Aorta (tissue), 5 donors: ENCODE results near the gene PSORS1C2. TPM values are rescaled to one million over a fixed set of nuclear protein-coding genes. Genes with fewer than 3 reads are reported as not detected.

Experiments used
- ATAC-seq: fragments of 200-7000 bp; cut with Tn5 transposase; one replicate; pipeline ENCODE4 v1.9.1; 2022; ENCODE audit warnings: moderate library complexity; ENCODE audit not compliant: low FRiP score
- DNase-seq, 2 donors: peaks; one replicate each; pipeline ENCODE4 v3.0.0-alpha.2; 2020
- H3K27ac ChIP-seq, 2 donors: one replicate each; pipeline ENCODE4 v1.5.1; 2013; ENCODE audit warnings: low read length in 2 of 2, mild to moderate bottlenecking in 2 of 2, moderate library complexity in 2 of 2, control low read depth in 1 of 2, inconsistent platforms in 1 of 2, low read depth in 1 of 2
- H3K27me3 ChIP-seq, 2 donors: one replicate each; pipeline ENCODE4 v1.6.1; 2013; ENCODE audit warnings: control low read depth in 1 of 2, low read length in 1 of 2, mild to moderate bottlenecking in 1 of 2, moderate library complexity in 1 of 2; ENCODE audit not compliant: insufficient read depth in 2 of 2, control insufficient read depth in 1 of 2
- H3K36me3 ChIP-seq, 2 donors: one replicate each; pipeline ENCODE4 v1.6.1; 2013; ENCODE audit warnings: control low read depth in 1 of 2, low read length in 1 of 2, mild to moderate bottlenecking in 1 of 2; ENCODE audit not compliant: insufficient read depth in 2 of 2, control insufficient read depth in 1 of 2
- H3K4me1 ChIP-seq, 2 donors: one replicate each; pipeline ENCODE4 v1.6.1; 2013; ENCODE audit warnings: low read length in 2 of 2, control low read depth in 1 of 2, mild to moderate bottlenecking in 1 of 2, moderate library complexity in 1 of 2; ENCODE audit not compliant: insufficient read depth in 2 of 2, control insufficient read depth in 1 of 2
- H3K4me3 ChIP-seq, 2 donors: one replicate each; pipeline ENCODE4 v1.5.1; 2013; ENCODE audit warnings: low read length in 2 of 2, control low read depth in 1 of 2, mild to moderate bottlenecking in 1 of 2
- H3K9me3 ChIP-seq: one replicate; pipeline ENCODE4 v1.6.1; 2013; ENCODE audit warnings: mild to moderate bottlenecking, low read length; ENCODE audit not compliant: control insufficient read depth
- WGBS, 2 donors: extraction: QIAGEN DNeasy Blood & Tissue Kit; methylation state at CpG; one replicate each; pipeline ENCODE4 v1.1.7; 2013; 5-methylcytosine and 5-hydroxymethylcytosine counted together
- intact Hi-C, 2 donors: fragments of 100-400 bp; cut with DNase I; formaldehyde crosslinking; loops; one replicate each; pipeline versions ENCODE4 v1.14.2 to v1.15.0; 2022
- polyA plus RNA-seq, 2 donors: library from polyadenylated mRNA; stranded (reverse); fragments of 200-250 nt; gene quantifications; one replicate each; pipeline ENCODE4 v1.2.3, GENCODE V29; 2013
- total RNA-seq, 2 donors: library from RNA; stranded (reverse); fragmentation: NEBNext Ultra II Directional; extraction: Animal tissue kit (Norgen Biotek cat#: 25700); gene quantifications; one replicate each; pipeline ENCODE4 v1.2.1, GENCODE V29; 2021
- donor health status: healthy with polysubstance abuse.
- donor health status: Bipolar disorder and iron deficiency.
- donor health status: DM: no; HTN: no; CAD: no.
- donor health status: DM: no; HTN: no; CAD: no.
- donor health status: DM: yes; HTN: yes; CAD: no.

Gene PSORS1C2
- total and polyA plus RNA-seq, 4 donors = not detected

- no peak for DNase-seq
- Histone ChIP-seq H3K27ac (no peak overlapping the region), H3K9me3 (no peaks in the 10 kb centered on the region), H3K27me3 (no peaks in the 10 kb centered on the region), H3K36me3 (no peaks in the 10 kb centered on the region), H3K4me1 (no peaks in the 10 kb centered on the region), H3K4me3 (no peak overlapping the region)
- ATAC-seq = no peak
- intact Hi-C loops = no loop called here
- WGBS, 2 donors = 90 to 91% methylated on average over 6 of the region's 6 CpGs
Measured at GRCh38 chr6:31149827-31150447, 11.1 kb upstream of the PSORS1C2 start.

GRCh38 chr6:31145386-31145785, 6.5 kb upstream of the PSORS1C2 start:
- intact Hi-C loops = no loop called here
- no peaks in the 10 kb centered on the region for H3K9me3 ChIP-seq
- DNase-seq = no peak
- no peaks in the 10 kb centered on the region for H3K4me1 ChIP-seq
- no peak overlapping the region for H3K27ac ChIP-seq
- no peaks in the 10 kb centered on the region for H3K27me3 ChIP-seq
- no peak overlapping the region for H3K4me3 ChIP-seq
- no peak for ATAC-seq
- no peaks in the 10 kb centered on the region for H3K36me3 ChIP-seq
- WGBS, 2 donors = 92 to 94% methylated on average over 10 of the region's 10 CpGs

DNA sequence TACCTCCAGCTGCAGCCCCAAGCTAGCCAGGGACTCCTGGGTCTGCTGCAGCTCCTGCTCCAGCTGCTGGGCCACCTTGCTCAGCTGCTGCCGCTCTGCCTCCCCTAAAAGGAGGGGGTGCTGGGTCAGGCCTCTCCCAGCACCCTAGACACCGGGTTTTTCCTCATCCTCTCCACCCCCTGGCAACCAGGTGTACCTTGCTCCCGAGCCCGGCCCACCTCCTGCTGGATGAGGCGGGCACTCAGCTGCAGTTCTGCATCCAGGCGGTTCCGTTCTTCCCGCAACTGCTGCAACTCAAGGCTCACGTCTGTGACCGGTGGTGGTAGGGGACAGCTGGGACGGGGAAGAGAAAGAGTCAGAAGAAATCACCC, 6.1 kb upstream of the PSORS1C2 start:
- WGBS, 2 donors = 77 to 85% methylated on average over 11 of the region's 11 CpGs
- no peak for DNase-seq
- Histone ChIP-seq H3K27me3 (no peaks in the 10 kb centered on the region), H3K27ac (no peak overlapping the region), H3K4me3 (no peak overlapping the region), H3K4me1 (no peaks in the 10 kb centered on the region), H3K36me3 (no peaks in the 10 kb centered on the region), H3K9me3 (no peaks in the 10 kb centered on the region)
- intact Hi-C loops = no loop called here
- no peak for ATAC-seq

- no peak overlapping the region for H3K27ac ChIP-seq
- H3K27me3 ChIP-seq = no peaks in the 10 kb centered on the region
- 86 to 87% methylated on average over 18 of the region's 18 CpGs for WGBS, 2 donors
- DNase-seq (no peak), ATAC-seq (no peak)
- no peaks in the 10 kb centered on the region for H3K4me1 ChIP-seq
- intact Hi-C loops = no loop called here
- H3K9me3 ChIP-seq = no peaks in the 10 kb centered on the region
- no peaks in the 10 kb centered on the region for H3K36me3 ChIP-seq
- no peak overlapping the region for H3K4me3 ChIP-seq
Measured at GRCh38 chr6:31144296-31144969, 5.6 kb upstream of the PSORS1C2 start.

DNA sequence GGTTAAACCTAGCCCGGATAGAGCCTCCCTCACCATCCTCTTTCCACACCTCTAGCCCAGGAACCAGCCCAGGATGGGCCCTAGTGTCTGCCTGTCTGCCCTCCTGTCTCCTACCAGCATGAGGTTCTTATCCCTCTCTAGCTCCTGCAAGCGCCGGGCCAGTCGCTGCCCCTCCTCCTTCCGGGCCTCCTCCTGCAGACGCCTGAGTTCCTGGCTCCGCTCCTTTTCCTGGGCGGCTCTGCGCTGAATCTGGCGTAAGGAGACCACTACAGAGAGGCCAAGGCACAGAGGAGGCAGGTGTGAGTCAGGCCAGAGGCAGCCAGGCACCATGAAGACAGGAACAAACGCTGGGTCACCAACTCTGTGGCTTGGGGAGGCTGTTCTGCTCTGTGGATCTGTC, 4.3 kb upstream of the PSORS1C2 start:
- intact Hi-C loops = no loop called here
- ATAC-seq (peak; percentile 57), DNase-seq (peak; percentile 89 to 90)
- Histone ChIP-seq H3K36me3 (no peaks in the 10 kb centered on the region), H3K27me3 (no peaks in the 10 kb centered on the region), H3K27ac (no peak overlapping the region), H3K4me1 (no peaks in the 10 kb centered on the region), H3K4me3 (no peak overlapping the region), H3K9me3 (no peaks in the 10 kb centered on the region)
- WGBS, 2 donors = 17 to 23% methylated on average over 11 of the region's 11 CpGs

DNA sequence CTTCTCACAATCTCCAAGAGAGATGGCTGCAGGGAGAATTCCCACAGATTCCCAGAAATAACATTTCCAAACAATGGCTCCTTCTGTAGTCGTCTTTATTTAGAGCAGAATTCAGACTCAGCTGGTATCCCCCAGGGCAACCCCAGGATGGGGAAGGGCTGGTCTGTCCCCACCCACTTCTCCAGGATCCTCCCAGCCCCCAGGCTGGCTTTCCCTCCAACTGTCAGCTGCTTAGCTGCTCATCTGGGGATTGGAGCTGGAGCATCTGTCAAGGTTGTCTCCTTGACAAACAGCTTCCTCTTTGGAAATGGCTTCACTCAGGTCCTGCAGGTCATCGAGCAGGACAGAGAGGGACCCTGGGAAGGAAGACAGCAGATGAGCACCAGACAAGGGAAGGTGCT, 3.5 kb upstream of the PSORS1C2 start:
- Histone ChIP-seq H3K9me3 (no peaks in the 10 kb centered on the region), H3K36me3 (no peaks in the 10 kb centered on the region), H3K4me1 (no peaks in the 10 kb centered on the region), H3K27me3 (no peaks in the 10 kb centered on the region), H3K4me3 (no peak overlapping the region), H3K27ac (peak overlapping the region in 1 of 2 donors; percentile 10)
- DNase-seq = no peak
- 33 to 36% methylated on average over 2 of the region's 2 CpGs for WGBS, 2 donors
- intact Hi-C loops = no loop called here
- no peak for ATAC-seq

DNA sequence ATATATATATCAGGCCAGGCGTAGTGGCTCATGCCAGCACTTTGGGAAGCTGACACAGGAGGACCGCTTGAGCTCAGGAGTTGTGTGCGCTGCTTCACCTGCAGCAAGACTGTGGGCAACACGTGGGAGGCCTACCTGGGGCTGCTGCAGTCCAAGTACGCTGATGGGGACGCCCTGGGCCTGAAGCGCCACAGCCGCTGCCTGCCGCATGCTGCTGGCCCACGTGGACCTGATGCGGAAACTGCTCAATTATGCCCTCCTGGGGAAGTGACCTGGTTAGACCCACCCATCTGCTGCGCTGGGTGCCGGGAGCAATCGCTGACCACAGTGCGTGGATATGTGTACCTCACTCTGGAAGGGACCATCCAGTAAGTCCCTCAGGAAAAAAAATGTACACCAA, 1.8 kb upstream of the PSORS1C2 start:
- Histone ChIP-seq H3K4me3 (no peak overlapping the region), H3K9me3 (no peaks in the 10 kb centered on the region), H3K4me1 (no peaks in the 10 kb centered on the region), H3K36me3 (no peaks in the 10 kb centered on the region), H3K27me3 (no peaks in the 10 kb centered on the region), H3K27ac (no peak overlapping the region)
- ATAC-seq (no peak), DNase-seq (no peak)
- intact Hi-C loops = no loop called here
- WGBS, 2 donors = 85 to 94% methylated on average over 15 of the region's 15 CpGs

DNA sequence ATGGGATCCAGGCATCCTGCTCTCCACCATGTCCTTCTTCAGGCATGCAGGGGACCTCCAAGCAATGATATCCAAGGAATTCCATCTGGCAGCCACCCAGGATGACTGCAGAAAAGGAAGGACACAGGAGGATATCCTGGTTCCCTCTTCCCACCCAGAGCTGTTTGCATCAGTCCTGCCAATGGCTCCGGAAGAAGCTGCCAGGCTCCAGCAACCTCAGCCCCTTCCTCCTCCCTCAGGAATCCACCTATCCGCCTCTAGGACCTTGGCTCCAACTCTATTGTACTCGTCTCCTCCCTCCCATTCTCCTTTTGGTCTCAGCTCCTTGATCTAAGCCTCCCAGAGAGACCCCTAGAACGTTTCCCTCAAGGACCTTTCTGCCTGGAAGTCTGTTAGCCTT, 733 bp upstream of the PSORS1C2 start:
- intact Hi-C loops = loop anchor here in 1 of 2 donors (2.0 kb wide), 1 partner anchor 51 kb away; no protein-coding TSS in a partner anchor
- H3K4me1 ChIP-seq = no peaks in the 10 kb centered on the region
- H3K36me3 ChIP-seq = no peaks in the 10 kb centered on the region
- no peaks in the 10 kb centered on the region for H3K27me3 ChIP-seq
- DNase-seq (no peak), ATAC-seq (no peak)
- H3K4me3 ChIP-seq = no peak overlapping the region
- no peaks in the 10 kb centered on the region for H3K9me3 ChIP-seq
- no peak overlapping the region for H3K27ac ChIP-seq
- 12 to 14% methylated on average over 4 of the region's 4 CpGs for WGBS, 2 donors

DNA sequence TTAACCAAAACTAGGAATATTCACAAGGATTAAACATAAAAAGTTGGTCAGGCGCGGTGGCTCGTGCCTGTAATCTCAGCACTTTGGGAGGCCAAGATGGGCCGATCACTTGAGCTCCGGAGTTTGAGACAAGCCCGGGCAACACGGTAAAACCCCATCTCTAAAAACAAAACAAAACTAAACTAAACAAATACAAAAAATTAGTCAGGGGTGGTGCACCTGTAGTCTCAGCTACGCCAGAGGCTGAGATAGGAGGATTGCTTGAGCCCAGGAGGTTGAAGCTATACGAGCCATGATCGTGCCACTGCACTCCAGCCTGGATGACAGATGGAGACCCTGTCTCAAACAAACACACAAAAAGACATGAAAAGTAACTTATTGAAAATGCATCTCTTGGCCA, 3.2 kb downstream of the PSORS1C2 start:
- Histone ChIP-seq H3K36me3 (no peaks in the 10 kb centered on the region), H3K9me3 (no peaks in the 10 kb centered on the region), H3K27me3 (no peaks in the 10 kb centered on the region), H3K4me1 (no peaks in the 10 kb centered on the region), H3K27ac (no peak overlapping the region), H3K4me3 (no peak overlapping the region)
- DNase-seq (no peak), ATAC-seq (no peak)
- intact Hi-C loops = loop anchor here in 1 of 2 donors (2.0 kb wide), 1 partner anchor 231 kb away; no protein-coding TSS in a partner anchor
- WGBS, 2 donors = 88 to 94% methylated on average over 10 of the region's 10 CpGs
